Lung (tissue), 12 donors: ENCODE data around the gene CPNE9. TPM values are rescaled to one million over a fixed set of nuclear protein-coding genes. Genes with fewer than 3 reads are reported as not detected.

Source experiments
- ATAC-seq: fragments of 200-7000 bp; cut with Tn5 transposase; one replicate; pipeline ENCODE4 v1.9.1; 2020; ENCODE audit warnings: moderate number of reproducible peaks; ENCODE audit not compliant: insufficient read depth, low FRiP score
- DNase-seq, 3 donors: peaks; one replicate each; pipeline ENCODE4 v3.0.0-alpha.2; 2013 to 2017
- H3K27ac ChIP-seq, 2 donors: one replicate each; pipeline ENCODE4 v1.5.1; 2013; ENCODE audit warnings: mild to moderate bottlenecking in 2 of 2, moderate library complexity in 2 of 2, control low read depth in 1 of 2, inconsistent platforms in 1 of 2, low read depth in 1 of 2, low read length in 1 of 2
- H3K27me3 ChIP-seq, 3 donors: one replicate each; pipeline ENCODE4 v1.5.1; 2013; ENCODE audit warnings: low read length in 2 of 3; ENCODE audit not compliant: control insufficient read depth in 3 of 3, insufficient read depth in 3 of 3
- H3K36me3 ChIP-seq, 4 donors: one replicate each; pipeline ENCODE4 v1.5.1; 2013; ENCODE audit warnings: low read length in 4 of 4, mild to moderate bottlenecking in 1 of 4, moderate library complexity in 1 of 4; ENCODE audit not compliant: control insufficient read depth in 4 of 4, insufficient read depth in 4 of 4
- H3K4me1 ChIP-seq, 5 donors: one replicate each; pipeline ENCODE4 v1.5.1; 2013; ENCODE audit warnings: low read length in 5 of 5, mild to moderate bottlenecking in 2 of 5, moderate library complexity in 1 of 5; ENCODE audit not compliant: control insufficient read depth in 5 of 5, insufficient read depth in 5 of 5
- H3K4me3 ChIP-seq: one replicate; pipeline ENCODE4 v1.5.1; 2013; ENCODE audit warnings: mild to moderate bottlenecking, control low read depth, moderate library complexity
- H3K9ac ChIP-seq, 2 donors: one replicate each; pipeline ENCODE4 v1.5.1; 2013; ENCODE audit warnings: low read length in 2 of 2, control low read depth in 1 of 2; ENCODE audit not compliant: insufficient read depth in 1 of 2
- H3K9me3 ChIP-seq, 4 donors: one replicate each; pipeline ENCODE4 v1.5.1; 2013; ENCODE audit warnings: low read length in 3 of 4, mild to moderate bottlenecking in 1 of 4, moderate library complexity in 1 of 4; ENCODE audit not compliant: control insufficient read depth in 4 of 4, insufficient read depth in 3 of 4
- WGBS, 2 donors: extraction: QIAGEN DNeasy Blood & Tissue Kit; methylation state at CpG; one replicate each; pipeline ENCODE4 v1.1.7; 2013; 5-methylcytosine and 5-hydroxymethylcytosine counted together
- polyA plus RNA-seq, 2 donors: library from polyadenylated mRNA; stranded (reverse); fragments of 200-250 nt; gene quantifications; one replicate each; pipeline ENCODE4 v1.2.1, GENCODE V29; 2013
- total RNA-seq, 2 donors: library from RNA; depleted of rRNA in 1 of 2; stranded (reverse); fragments of >200 nt in 1 of 2; gene quantifications; one replicate each; pipeline ENCODE4 v1.2.1, GENCODE V29; 2014 to 2021
- TF ChIP-seq, protein P1 (sequence below): IDR thresholded peaks from 2 replicates; pipeline ENCODE4 v1.5.1; 2012; ENCODE audit warnings: mild to moderate bottlenecking; ENCODE audit errors: control extremely low read depth, extremely low read depth
- donor health status: control.
- donor health status: control.
- donor health status: Bipolar disorder and iron deficiency.
- donor health status: healthy.
- donor health status: DM: yes; HTN: yes; CAD: no.

The CPNE9 gene
- total and polyA plus RNA-seq, 4 donors = 0.11 to 0.34 (median 0.16) TPM; not detected in 1

DNA sequence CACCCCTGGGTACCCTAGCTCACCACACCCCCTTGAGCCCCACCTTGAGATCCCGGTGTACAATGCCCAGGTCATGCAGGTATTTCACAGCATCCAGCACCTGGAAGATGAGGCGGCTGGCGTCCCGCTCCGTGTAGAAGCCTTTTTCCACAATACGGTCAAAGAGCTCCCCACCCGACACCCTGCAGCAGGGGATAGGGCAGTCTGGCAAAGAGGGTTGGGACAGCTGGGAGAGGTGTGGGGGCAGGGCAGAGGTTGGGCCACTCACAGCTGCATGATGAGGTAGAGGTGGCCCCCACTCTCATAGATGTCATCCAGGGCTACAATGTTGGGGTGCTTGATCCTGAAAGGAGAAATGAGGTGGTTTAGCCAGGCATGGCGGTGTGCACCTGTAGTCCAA is 59.2 kb downstream of the CPNE9 start:
- Histone ChIP-seq H3K4me3 (no peak overlapping the region), H3K4me1 (peaks cover 0 to 7% (median 0%) of the 10 kb centered on the region in 5 donors), H3K27me3 (no peaks in the 10 kb centered on the region), H3K9me3 (no peaks in the 10 kb centered on the region), H3K27ac (no peak overlapping the region), H3K9ac (no peak overlapping the region), H3K36me3 (peaks cover 6 to 39% (median 31%) of the 10 kb centered on the region in 4 donors)
- no peak for ATAC-seq
- TF ChIP-seq, protein P1, sequence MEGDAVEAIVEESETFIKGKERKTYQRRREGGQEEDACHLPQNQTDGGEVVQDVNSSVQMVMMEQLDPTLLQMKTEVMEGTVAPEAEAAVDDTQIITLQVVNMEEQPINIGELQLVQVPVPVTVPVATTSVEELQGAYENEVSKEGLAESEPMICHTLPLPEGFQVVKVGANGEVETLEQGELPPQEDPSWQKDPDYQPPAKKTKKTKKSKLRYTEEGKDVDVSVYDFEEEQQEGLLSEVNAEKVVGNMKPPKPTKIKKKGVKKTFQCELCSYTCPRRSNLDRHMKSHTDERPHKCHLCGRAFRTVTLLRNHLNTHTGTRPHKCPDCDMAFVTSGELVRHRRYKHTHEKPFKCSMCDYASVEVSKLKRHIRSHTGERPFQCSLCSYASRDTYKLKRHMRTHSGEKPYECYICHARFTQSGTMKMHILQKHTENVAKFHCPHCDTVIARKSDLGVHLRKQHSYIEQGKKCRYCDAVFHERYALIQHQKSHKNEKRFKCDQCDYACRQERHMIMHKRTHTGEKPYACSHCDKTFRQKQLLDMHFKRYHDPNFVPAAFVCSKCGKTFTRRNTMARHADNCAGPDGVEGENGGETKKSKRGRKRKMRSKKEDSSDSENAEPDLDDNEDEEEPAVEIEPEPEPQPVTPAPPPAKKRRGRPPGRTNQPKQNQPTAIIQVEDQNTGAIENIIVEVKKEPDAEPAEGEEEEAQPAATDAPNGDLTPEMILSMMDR = no peak
- DNase-seq = no peak
- WGBS, 2 donors = 94 to 96% methylated on average over 8 of the region's 8 CpGs

DNA sequence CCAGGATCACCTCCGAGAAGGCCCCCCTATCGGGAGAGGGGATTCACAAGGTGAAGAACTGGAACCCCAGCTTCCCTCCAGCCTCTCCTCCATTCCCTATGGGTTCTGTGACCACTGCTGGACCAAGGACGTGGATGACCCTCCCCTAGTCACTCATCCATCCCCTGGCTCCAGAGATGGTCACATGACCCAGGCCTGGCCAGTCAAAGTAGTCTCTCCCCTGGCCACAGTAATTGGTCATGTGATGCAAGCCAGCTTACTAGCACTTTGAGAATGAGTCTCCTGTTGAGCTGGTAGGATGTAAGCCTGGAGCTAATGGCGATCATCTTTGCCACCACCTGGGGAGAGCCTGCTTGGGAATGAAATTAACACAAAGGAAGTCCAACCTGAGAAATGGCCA is 62.2 kb downstream of the CPNE9 start:
- DNase-seq (no peak), ATAC-seq (no peak)
- WGBS, 2 donors = 93 to 94% methylated on average over 4 of the region's 4 CpGs
- H3K9ac ChIP-seq = no peak overlapping the region
- H3K4me1 ChIP-seq = peaks cover 0 to 28% (median 5%) of the 10 kb centered on the region in 5 donors
- TF ChIP-seq, protein P1 = no peak
- no peaks in the 10 kb centered on the region for H3K9me3 ChIP-seq
- peaks cover 0 to 14% (median 12%) of the 10 kb centered on the region in 4 donors for H3K36me3 ChIP-seq
- H3K4me3 ChIP-seq = no peak overlapping the region
- no peaks in the 10 kb centered on the region for H3K27me3 ChIP-seq
- H3K27ac ChIP-seq = no peak overlapping the region

DNA sequence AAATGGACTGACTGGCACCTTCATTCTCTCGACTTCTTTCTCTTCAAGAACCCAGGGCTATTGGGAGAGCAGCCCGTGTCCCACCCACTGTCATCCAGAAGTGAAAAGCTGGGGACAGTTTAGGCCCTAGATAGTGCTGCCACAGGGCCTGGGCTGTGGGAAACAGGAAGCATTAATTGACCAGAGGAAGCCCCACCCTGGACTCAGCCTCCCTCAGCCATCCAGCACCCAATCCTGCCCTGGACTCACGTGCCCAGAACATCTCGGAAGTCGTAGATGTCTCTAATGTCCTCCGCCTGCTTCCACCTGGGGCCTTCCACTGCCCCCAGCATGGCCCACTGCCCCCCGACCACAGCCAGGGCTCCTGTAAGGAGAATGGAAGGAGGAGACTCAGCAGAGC is 63.8 kb downstream of the CPNE9 start:
- H3K36me3 ChIP-seq = peaks cover 0 to 11% (median 11%) of the 10 kb centered on the region in 4 donors
- no peaks in the 10 kb centered on the region for H3K9me3 ChIP-seq
- peak overlapping the region in 1 of 2 donors; percentile 48 for H3K27ac ChIP-seq
- H3K4me1 ChIP-seq = peaks cover 0 to 31% (median 5%) of the 10 kb centered on the region in 5 donors
- no peak overlapping the region for H3K4me3 ChIP-seq
- TF ChIP-seq, protein P1 = no peak
- WGBS, 2 donors = 51 to 53% methylated on average over 7 of the region's 7 CpGs
- ATAC-seq = no peak
- no peak for DNase-seq
- no peak overlapping the region for H3K9ac ChIP-seq
- H3K27me3 ChIP-seq = no peaks in the 10 kb centered on the region

- no peaks in the 10 kb centered on the region for H3K9me3 ChIP-seq
- H3K27me3 ChIP-seq = no peaks in the 10 kb centered on the region
- DNase-seq (no peak), ATAC-seq (no peak)
- H3K9ac ChIP-seq = no peak overlapping the region
- WGBS, 2 donors = 74 to 86% methylated on average over 6 of the region's 6 CpGs
- TF ChIP-seq, protein P1 = no peak
- peaks cover 0 to 31% (median 5%) of the 10 kb centered on the region in 5 donors for H3K4me1 ChIP-seq
- peaks cover 0 to 11% (median 6%) of the 10 kb centered on the region in 4 donors for H3K36me3 ChIP-seq
- H3K4me3 ChIP-seq = no peak overlapping the region
- H3K27ac ChIP-seq = peak overlapping the region in 1 of 2 donors; percentile 35
Observed at GRCh38 chr3:9768141-9768775, 64.6 kb downstream of the CPNE9 start.
